ENCODE measurements around the gene KIAA1671. TPM values are rescaled to one million over a fixed set of nuclear protein-coding genes. Genes with fewer than 3 reads are reported as not detected.
A peak's percentile ranks its signal among the peaks of the same experiment; 100 is the strongest.

The KIAA1671 gene
- total and polyA plus RNA-seq, 4 donors: 21.7 to 55.2 (median 25.8) TPM

DNA sequence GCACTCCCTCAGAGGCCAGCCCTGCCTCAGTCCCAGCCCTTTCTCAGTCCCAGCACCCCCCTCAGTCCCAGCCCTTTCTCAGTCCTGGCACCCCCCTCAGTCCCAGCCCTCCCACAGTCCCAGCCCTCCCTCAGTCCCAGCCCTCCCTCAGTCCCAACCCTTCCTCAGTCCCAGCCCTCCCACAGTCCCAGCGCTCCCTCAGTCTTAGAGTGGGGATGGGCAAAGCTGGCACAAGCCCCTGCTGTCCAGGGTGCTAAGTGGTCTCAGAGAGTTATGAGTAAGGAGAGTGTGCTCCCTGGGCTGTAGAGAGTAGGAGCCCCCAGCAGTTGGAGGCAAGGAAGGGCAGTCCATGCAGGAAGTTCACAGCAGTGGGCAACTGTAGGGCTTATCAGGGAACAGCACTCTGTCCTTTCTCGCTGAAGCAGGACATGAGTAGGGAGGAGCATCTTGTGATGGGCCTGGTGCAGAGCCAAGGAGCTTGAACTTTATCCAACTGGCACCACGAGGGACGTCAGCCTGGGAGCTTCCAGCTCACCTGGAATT lies 195.7 kb downstream of the KIAA1671 start:
- peak in 1 of 6 donors; percentile 39 for DNase-seq (ENCODE audit: low read depth in 4 of 6, low spot score in 6 of 6)
- Histone ChIP-seq H3K36me3 (ENCODE audit: control insufficient read depth, insufficient read depth, low read length) (no peaks in the 10 kb centered on the region), H3K4me1 (ENCODE audit: control insufficient read depth, insufficient read depth, low read length) (peaks cover 26% of the 10 kb centered on the region), H3K27me3 (ENCODE audit: control insufficient read depth, insufficient read depth, low read length) (no peaks in the 10 kb centered on the region), H3K9me3 (ENCODE audit: control insufficient read depth, insufficient read depth, low read length) (no peaks in the 10 kb centered on the region), H3K4me3 (ENCODE audit: low read depth, low read length) (no peak overlapping the region), H3K27ac (ENCODE audit: low read depth, low read length) (no peak overlapping the region)
- WGBS (ENCODE audit: insufficient coverage): 27% methylated on average over 3 of the region's 4 CpGs

DNA sequence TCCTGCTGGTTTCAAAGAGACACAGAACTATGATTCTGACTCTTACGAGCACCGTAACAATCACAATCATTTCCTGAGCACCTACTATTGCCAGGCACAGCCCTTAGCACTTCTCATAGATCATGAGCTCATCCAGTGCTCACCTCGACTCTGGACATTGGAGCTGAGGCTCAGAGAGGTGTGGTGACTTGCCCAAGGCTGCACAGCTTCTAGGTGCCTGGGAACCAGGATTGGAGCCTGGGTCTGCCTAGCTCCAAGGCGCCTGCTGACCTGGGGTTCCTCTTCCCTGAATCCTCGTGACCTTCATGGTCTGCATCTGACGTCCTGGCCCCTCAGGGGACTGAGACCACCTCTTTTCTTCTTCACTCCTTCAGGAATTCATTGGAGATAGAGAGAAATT lies 196.5 kb downstream of the KIAA1671 start:
- Histone ChIP-seq H3K9me3 (ENCODE audit: control insufficient read depth, insufficient read depth, low read length) (no peaks in the 10 kb centered on the region), H3K36me3 (ENCODE audit: control insufficient read depth, insufficient read depth, low read length) (no peaks in the 10 kb centered on the region), H3K27me3 (ENCODE audit: control insufficient read depth, insufficient read depth, low read length) (no peaks in the 10 kb centered on the region), H3K4me3 (ENCODE audit: low read depth, low read length) (no peak overlapping the region), H3K27ac (ENCODE audit: low read depth, low read length) (no peak overlapping the region), H3K4me1 (ENCODE audit: control insufficient read depth, insufficient read depth, low read length) (peaks cover 29% of the 10 kb centered on the region)
- WGBS (ENCODE audit: insufficient coverage): 69% methylated on average over 3 of the region's 6 CpGs
- no peak for DNase-seq (ENCODE audit: low read depth in 4 of 6, low spot score in 6 of 6)

DNA sequence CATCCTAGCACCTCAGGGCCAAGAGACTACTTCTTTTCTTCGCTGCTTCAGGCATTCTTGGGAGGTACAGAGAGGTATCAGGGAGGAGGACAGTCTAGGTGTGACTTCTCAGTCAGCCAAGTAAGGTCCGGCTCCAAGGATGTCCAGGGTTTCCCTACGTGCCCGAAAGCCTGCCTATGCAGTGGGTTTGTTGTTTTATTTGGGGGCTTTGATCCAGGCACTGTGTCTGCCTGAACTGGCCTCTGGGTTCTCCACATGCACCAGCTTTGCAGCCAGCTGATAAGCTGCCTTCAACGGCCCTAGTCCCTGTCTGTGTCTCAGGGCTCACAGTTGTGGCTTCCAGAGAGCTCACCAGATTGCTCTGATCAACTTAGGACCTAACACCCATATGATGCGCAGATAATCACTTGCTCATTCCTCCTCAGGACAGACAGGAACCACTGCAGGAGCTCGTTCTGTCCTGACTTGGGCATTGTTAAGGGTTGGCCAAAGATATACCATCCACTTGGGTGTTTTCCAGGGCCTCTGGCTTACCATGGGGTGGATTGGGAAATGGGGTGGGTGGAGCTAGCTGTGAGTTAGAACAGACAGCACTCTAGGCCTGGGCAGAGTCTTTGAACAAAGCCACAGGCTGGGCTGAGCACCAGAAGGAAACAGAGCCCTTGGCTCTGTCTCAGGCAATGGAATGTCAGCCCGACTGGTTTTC lies 201.6 kb downstream of the KIAA1671 start:
- WGBS (ENCODE audit: insufficient coverage): 66% methylated on average over 8 of the region's 8 CpGs
- peak in 3 of 6 donors; percentile 11 to 54 (median 15) for DNase-seq (ENCODE audit: low read depth in 4 of 6, low spot score in 6 of 6)
- Histone ChIP-seq H3K9me3 (ENCODE audit: control insufficient read depth, insufficient read depth, low read length) (no peaks in the 10 kb centered on the region), H3K36me3 (ENCODE audit: control insufficient read depth, insufficient read depth, low read length) (no peaks in the 10 kb centered on the region), H3K27ac (ENCODE audit: low read depth, low read length) (peak overlapping the region; percentile 25), H3K4me1 (ENCODE audit: control insufficient read depth, insufficient read depth, low read length) (peaks cover 25% of the 10 kb centered on the region), H3K4me3 (ENCODE audit: low read depth, low read length) (no peak overlapping the region), H3K27me3 (ENCODE audit: control insufficient read depth, insufficient read depth, low read length) (no peaks in the 10 kb centered on the region)

DNA sequence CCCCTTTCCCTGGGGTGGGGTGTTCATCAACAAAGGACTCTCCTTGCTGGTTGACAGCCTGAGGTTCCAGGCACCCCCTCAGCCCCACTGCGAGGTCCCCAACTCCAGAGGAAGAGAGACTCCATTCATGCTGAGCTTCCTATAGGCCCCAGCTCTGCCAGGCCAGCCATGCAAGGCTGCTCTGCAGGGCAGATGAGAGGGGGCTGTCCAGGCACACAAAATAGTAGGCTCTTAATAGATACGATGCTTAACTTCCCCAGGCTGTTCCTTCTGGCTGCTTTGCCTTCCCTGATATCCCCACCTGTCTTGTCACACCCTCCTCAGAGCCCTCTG lies 202.1 kb downstream of the KIAA1671 start:
- Histone ChIP-seq H3K4me1 (ENCODE audit: control insufficient read depth, insufficient read depth, low read length) (peaks cover 22% of the 10 kb centered on the region), H3K27me3 (ENCODE audit: control insufficient read depth, insufficient read depth, low read length) (no peaks in the 10 kb centered on the region), H3K4me3 (ENCODE audit: low read depth, low read length) (no peak overlapping the region), H3K27ac (ENCODE audit: low read depth, low read length) (no peak overlapping the region), H3K9me3 (ENCODE audit: control insufficient read depth, insufficient read depth, low read length) (no peaks in the 10 kb centered on the region), H3K36me3 (ENCODE audit: control insufficient read depth, insufficient read depth, low read length) (no peaks in the 10 kb centered on the region)
- 31% methylated on average over 1 of the region's 2 CpGs for WGBS (ENCODE audit: insufficient coverage)
- DNase-seq (ENCODE audit: low read depth in 4 of 6, low spot score in 6 of 6): no peak

DNA sequence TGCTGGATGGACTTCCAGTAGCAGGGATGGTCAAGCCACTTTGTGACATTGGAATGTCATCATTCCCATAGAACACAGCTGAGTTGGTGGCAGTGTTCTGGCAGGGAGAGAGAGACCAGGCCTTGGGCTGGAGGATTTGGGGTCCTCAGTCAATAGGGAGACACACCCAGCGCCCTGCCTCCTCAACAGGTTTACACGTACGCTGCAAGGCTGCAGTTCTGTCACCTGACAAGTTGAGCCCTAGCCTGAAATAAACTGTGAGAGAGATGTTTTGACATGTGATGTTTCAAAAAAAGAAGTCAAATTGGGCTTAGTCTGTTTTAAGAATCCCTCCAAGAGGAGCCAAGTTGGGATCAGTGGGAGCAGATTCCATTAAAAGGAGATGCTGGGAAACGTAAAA lies 204.2 kb downstream of the KIAA1671 start:
- 92% methylated on average over 3 of the region's 4 CpGs for WGBS (ENCODE audit: insufficient coverage)
- Histone ChIP-seq H3K4me3 (ENCODE audit: low read depth, low read length) (no peak overlapping the region), H3K27me3 (ENCODE audit: control insufficient read depth, insufficient read depth, low read length) (no peaks in the 10 kb centered on the region), H3K4me1 (ENCODE audit: control insufficient read depth, insufficient read depth, low read length) (peaks cover 18% of the 10 kb centered on the region), H3K9me3 (ENCODE audit: control insufficient read depth, insufficient read depth, low read length) (no peaks in the 10 kb centered on the region), H3K36me3 (ENCODE audit: control insufficient read depth, insufficient read depth, low read length) (peaks cover 11% of the 10 kb centered on the region), H3K27ac (ENCODE audit: low read depth, low read length) (no peak overlapping the region)
- DNase-seq (ENCODE audit: low read depth in 4 of 6, low spot score in 6 of 6): no peak

DNA sequence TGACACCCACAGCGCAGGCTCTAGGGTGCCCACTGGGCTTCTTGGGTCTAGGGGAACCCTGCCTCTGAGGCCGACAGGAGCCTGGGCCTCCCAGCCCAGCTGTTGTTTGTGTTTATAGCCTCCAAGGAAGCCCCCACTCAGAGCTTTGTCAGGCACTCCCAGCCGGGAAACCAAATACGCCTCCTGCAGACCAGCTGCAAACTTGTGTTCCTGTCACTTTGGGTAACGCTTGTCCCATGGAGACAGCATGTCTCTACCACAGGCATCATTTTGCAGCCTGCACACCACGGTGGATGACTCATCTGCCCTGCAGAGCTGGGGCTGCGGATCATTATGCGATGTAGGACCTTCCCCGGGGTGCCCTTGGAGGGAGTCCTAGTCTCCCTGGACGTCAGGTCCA lies 206.5 kb downstream of the KIAA1671 start:
- peaks cover 11% of the 10 kb centered on the region for H3K36me3 ChIP-seq (ENCODE audit: control insufficient read depth, insufficient read depth, low read length)
- H3K9me3 ChIP-seq (ENCODE audit: control insufficient read depth, insufficient read depth, low read length): no peaks in the 10 kb centered on the region
- H3K27ac ChIP-seq (ENCODE audit: low read depth, low read length): no peak overlapping the region
- DNase-seq (ENCODE audit: low read depth in 4 of 6, low spot score in 6 of 6): no peak
- H3K4me3 ChIP-seq (ENCODE audit: low read depth, low read length): no peak overlapping the region
- WGBS (ENCODE audit: insufficient coverage): 59% methylated on average over 9 of the region's 10 CpGs
- H3K27me3 ChIP-seq (ENCODE audit: control insufficient read depth, insufficient read depth, low read length): no peaks in the 10 kb centered on the region
- peaks cover 12% of the 10 kb centered on the region for H3K4me1 ChIP-seq (ENCODE audit: control insufficient read depth, insufficient read depth, low read length)

DNA sequence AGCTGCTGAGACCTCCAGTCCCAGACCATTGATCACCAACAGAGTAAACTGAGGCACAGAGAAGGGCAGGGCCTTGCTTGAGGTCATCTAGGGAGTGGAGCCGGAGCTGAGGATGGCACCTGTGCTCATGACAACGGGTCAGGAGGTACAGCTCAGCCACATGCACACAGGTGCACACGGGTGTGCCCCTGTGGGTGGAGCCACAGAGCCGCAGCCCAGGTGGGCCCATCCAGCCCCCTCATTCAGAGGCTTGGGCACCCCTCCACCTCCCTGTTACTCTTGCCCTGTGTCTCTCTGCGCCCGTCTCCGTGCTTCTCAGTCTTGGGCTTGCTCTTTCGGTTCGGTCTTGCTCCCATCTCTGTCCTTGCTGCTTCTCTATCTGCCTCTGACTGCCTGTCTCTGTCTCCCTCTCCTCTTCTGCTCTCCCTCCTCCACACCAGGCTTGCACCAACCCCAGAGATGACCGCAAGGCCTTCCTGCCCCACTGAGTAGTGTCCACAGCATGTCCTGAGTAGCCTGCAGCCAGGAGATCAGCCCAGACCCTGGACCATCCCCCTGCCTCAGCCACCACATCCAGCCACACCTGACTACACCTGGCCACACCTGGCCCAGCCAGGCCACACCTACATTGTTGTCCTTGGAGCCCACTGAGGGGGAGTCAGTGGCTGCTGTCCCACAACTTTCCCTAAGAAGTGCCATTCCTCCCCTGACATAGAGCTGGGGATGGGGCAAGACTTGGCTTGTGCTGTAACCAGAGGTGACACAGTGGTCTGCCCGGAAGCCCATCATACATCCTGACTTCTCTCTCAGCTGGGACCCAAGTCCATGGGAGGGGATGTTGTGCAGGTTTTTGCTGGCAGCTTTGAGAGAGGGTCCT lies 207.8 kb downstream of the KIAA1671 start:
- no peaks in the 10 kb centered on the region for H3K9me3 ChIP-seq (ENCODE audit: control insufficient read depth, insufficient read depth, low read length)
- H3K4me1 ChIP-seq (ENCODE audit: control insufficient read depth, insufficient read depth, low read length): peaks cover 7% of the 10 kb centered on the region
- peaks cover 11% of the 10 kb centered on the region for H3K36me3 ChIP-seq (ENCODE audit: control insufficient read depth, insufficient read depth, low read length)
- no peak for DNase-seq (ENCODE audit: low read depth in 4 of 6, low spot score in 6 of 6)
- no peak overlapping the region for H3K4me3 ChIP-seq (ENCODE audit: low read depth, low read length)
- H3K27me3 ChIP-seq (ENCODE audit: control insufficient read depth, insufficient read depth, low read length): no peaks in the 10 kb centered on the region
- H3K27ac ChIP-seq (ENCODE audit: low read depth, low read length): no peak overlapping the region
- WGBS (ENCODE audit: insufficient coverage): 91% methylated on average over 11 of the region's 11 CpGs

DNA sequence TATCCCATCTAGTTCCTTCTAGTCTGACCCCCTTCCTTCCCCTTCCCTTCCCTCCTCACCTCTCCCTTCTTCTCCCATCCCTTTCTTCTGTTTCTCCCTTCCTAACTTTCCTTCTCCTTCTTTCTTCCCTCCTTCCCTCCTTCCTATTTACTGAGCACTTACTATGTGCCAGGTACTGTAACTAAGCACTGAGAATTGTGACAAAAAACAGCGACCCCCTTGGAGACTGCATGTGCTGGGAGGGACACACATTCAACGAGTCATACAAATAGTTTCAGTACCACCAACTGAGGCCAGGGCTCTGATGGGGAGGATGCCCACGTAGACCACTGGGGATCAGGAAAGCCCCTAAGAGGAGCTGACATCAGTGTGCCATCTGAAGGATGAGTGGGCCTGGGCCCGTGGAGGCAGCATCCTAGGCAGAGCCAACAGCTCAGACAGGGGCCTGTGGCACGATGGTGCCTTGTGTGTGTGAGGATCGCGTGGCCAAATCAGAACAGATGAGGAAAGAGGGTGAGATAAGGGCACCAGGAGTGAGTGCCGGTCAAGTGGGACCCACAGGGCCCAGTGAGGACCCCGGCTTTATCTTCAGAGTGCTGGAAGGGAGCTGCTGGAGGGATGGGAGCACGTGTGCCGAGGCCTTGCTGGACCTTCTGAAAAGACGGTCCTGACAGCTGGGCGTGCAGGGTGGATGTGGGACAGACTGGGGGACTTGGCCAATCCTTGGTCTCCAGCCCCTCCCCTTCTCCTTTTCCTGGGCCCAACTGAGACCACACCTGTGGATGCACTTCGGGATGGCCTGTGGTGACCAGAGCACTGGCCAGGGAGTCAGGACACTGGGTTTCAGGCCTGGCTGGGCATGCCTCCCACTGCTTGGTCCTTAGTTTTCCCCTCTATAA lies 208.8 kb downstream of the KIAA1671 start:
- H3K4me3 ChIP-seq (ENCODE audit: low read depth, low read length): no peak overlapping the region
- H3K27ac ChIP-seq (ENCODE audit: low read depth, low read length): no peak overlapping the region
- no peaks in the 10 kb centered on the region for H3K27me3 ChIP-seq (ENCODE audit: control insufficient read depth, insufficient read depth, low read length)
- no peaks in the 10 kb centered on the region for H3K9me3 ChIP-seq (ENCODE audit: control insufficient read depth, insufficient read depth, low read length)
- peaks cover 15% of the 10 kb centered on the region for H3K36me3 ChIP-seq (ENCODE audit: control insufficient read depth, insufficient read depth, low read length)
- no peak for DNase-seq (ENCODE audit: low read depth in 4 of 6, low spot score in 6 of 6)
- 89% methylated on average over 12 of the region's 14 CpGs for WGBS (ENCODE audit: insufficient coverage)
- peaks cover 7% of the 10 kb centered on the region for H3K4me1 ChIP-seq (ENCODE audit: control insufficient read depth, insufficient read depth, low read length)

DNA sequence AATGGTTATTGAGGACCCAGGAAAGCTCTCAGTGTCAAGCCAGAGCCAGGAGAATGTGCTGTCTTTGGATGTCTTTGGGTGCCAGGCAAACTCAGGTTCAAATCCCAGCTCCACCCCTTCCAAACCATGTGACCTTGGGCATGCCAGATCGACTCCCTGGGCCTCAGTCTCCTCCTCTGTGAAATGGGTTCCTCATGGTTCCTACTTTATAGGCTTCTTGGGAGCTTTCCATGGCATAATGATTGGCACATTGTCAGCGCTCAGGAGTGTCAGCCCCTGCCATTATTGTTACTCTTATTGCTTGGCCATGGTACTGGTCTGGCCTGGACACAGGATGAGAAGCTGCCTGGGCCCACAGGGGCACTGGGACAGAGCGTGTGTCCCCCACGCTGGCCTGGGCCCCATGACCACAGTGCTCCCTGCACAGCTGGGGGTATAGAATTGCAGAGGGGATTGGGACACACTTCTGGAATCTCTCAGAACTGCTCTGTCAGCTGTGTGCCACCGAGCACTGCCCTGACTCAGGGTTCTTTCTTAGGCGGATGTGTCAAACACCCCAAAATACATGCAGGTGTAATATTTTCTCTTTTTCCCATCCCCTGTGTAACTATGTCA lies 209.5 kb downstream of the KIAA1671 start:
- H3K4me1 ChIP-seq (ENCODE audit: control insufficient read depth, insufficient read depth, low read length): peaks cover 7% of the 10 kb centered on the region
- peaks cover 15% of the 10 kb centered on the region for H3K36me3 ChIP-seq (ENCODE audit: control insufficient read depth, insufficient read depth, low read length)
- no peaks in the 10 kb centered on the region for H3K27me3 ChIP-seq (ENCODE audit: control insufficient read depth, insufficient read depth, low read length)
- no peak for DNase-seq (ENCODE audit: low read depth in 4 of 6, low spot score in 6 of 6)
- no peaks in the 10 kb centered on the region for H3K9me3 ChIP-seq (ENCODE audit: control insufficient read depth, insufficient read depth, low read length)
- H3K4me3 ChIP-seq (ENCODE audit: low read depth, low read length): no peak overlapping the region
- WGBS (ENCODE audit: insufficient coverage): 93% methylated on average over 4 of the region's 6 CpGs
- H3K27ac ChIP-seq (ENCODE audit: low read depth, low read length): no peak overlapping the region
